Esophagus muscularis mucosa (tissue), 4 donors: ENCODE measurements around the gene IP6K3. TPM values are rescaled to one million over a fixed set of nuclear protein-coding genes. Genes with fewer than 3 reads are reported as not detected.

ENCODE experiments used
- DNase-seq: peaks from one replicate; pipeline ENCODE4 v3.0.0-alpha.2; 2017; ENCODE audit errors: extremely low spot score
- H3K27ac ChIP-seq, 4 donors: fragments of 200-600 bp; sonication (generic); replicated peaks in 1 of 4; 1 replicate in 3 of 4; 2 replicates in 1 of 4; pipeline ENCODE4 v1.5.1; 2016 to 2019; ENCODE audit warnings: mild to moderate bottlenecking in 1 of 4
- H3K27me3 ChIP-seq, 4 donors: fragments of 200-600 bp; sonication (generic); one replicate each; pipeline versions ENCODE4 v1.5.1 to v1.6.0; 2016 to 2019
- H3K36me3 ChIP-seq, 4 donors: fragments of 200-600 bp; sonication (generic); one replicate each; pipeline ENCODE4 v1.5.1; 2016 to 2019
- H3K4me1 ChIP-seq, 4 donors: fragments of 200-600 bp; sonication (generic); one replicate each; pipeline ENCODE4 v1.5.1; 2016 to 2019
- H3K4me3 ChIP-seq, 4 donors: fragments of 200-600 bp; sonication (generic); 1 replicate in 2 of 4; 2 replicates in 2 of 4; pipeline ENCODE4 v1.5.1; 2016 to 2019; ENCODE audit warnings: mild to moderate bottlenecking in 4 of 4, moderate library complexity in 1 of 4
- H3K9me3 ChIP-seq, 4 donors: fragments of 200-600 bp; sonication (generic); 1 replicate in 3 of 4; 2 replicates in 1 of 4; pipeline ENCODE4 v1.5.1; 2016 to 2019
- EP300 ChIP-seq: sonication (generic); formaldehyde crosslinking; IDR thresholded peaks from one replicate; pipeline ENCODE4 v1.6.1; 2017; ENCODE audit warnings: antibody characterized with exemption
- POLR2A ChIP-seq: fragments of 450-650 bp; IDR thresholded peaks from one replicate; pipeline ENCODE4 v1.6.1; 2017; ENCODE audit warnings: antibody characterized with exemption, moderate library complexity, mild to moderate bottlenecking, low read depth
- POLR2AphosphoS5 ChIP-seq, 2 donors: sonication (generic); formaldehyde crosslinking; IDR thresholded peaks; one replicate each; pipeline ENCODE4 v1.6.1; 2017; ENCODE audit warnings: antibody characterized with exemption in 2 of 2
- whole genome bisulfite sequencing: methylation state at CpG from one replicate; pipeline ENCODE4 v1.1.5; 2018; 5-methylcytosine and 5-hydroxymethylcytosine counted together
- intact Hi-C: fragments of 100-400 bp; cut with DNase I; formaldehyde crosslinking; loops from one replicate; pipeline ENCODE4 v1.15.1; 2023
- total RNA-seq, 4 donors: library from RNA; depleted of rRNA; stranded (reverse); fragments of >200 nt; gene quantifications; one replicate each; pipeline versions ENCODE4 v1.1.0 to v1.2.1, GENCODE V29; 2016
- TF ChIP-seq, protein P1 (sequence below), 3 experiments: fragments of 200-600 bp in 2 of 3; fragments of 450-650 bp in 1 of 3; sonication (generic) in 2 of 3; IDR thresholded peaks; one replicate each; pipeline ENCODE4 v1.5.1; 2017 to 2019; ENCODE audit warnings: antibody characterized with exemption in 3 of 3, mild to moderate bottlenecking in 2 of 3, moderate library complexity in 1 of 3

Gene IP6K3
- total RNA-seq, 4 donors from 2014 or later, result 1.2 to 2.8 (median 1.7) TPM

- TF ChIP-seq, protein P1, sequence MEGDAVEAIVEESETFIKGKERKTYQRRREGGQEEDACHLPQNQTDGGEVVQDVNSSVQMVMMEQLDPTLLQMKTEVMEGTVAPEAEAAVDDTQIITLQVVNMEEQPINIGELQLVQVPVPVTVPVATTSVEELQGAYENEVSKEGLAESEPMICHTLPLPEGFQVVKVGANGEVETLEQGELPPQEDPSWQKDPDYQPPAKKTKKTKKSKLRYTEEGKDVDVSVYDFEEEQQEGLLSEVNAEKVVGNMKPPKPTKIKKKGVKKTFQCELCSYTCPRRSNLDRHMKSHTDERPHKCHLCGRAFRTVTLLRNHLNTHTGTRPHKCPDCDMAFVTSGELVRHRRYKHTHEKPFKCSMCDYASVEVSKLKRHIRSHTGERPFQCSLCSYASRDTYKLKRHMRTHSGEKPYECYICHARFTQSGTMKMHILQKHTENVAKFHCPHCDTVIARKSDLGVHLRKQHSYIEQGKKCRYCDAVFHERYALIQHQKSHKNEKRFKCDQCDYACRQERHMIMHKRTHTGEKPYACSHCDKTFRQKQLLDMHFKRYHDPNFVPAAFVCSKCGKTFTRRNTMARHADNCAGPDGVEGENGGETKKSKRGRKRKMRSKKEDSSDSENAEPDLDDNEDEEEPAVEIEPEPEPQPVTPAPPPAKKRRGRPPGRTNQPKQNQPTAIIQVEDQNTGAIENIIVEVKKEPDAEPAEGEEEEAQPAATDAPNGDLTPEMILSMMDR (IDR thresholded peaks at IDR 0.05), result no peak
- no peak for TF ChIP-seq EP300
- no peak for TF ChIP-seq POLR2AphosphoS5 (IDR thresholded peaks at IDR 0.05)
- no peak for TF ChIP-seq POLR2A
- no peak overlapping the region for H3K27ac ChIP-seq
- H3K4me1 ChIP-seq, result peaks cover 0 to 6% (median 0%) of the 10 kb centered on the region in 4 donors
- H3K27me3 ChIP-seq, result peaks cover 0 to 16% (median 1%) of the 10 kb centered on the region in 4 donors
- intact Hi-C loops, result no loop called here
- no peaks in the 10 kb centered on the region for H3K9me3 ChIP-seq
- no peak overlapping the region for H3K4me3 ChIP-seq
- WGBS, result 93% methylated on average over 8 of the region's 19 CpGs
- no peak for DNase-seq
- H3K36me3 ChIP-seq, result peaks cover 4 to 97% (median 88%) of the 10 kb centered on the region in 4 donors
These were observed 62.9 kb downstream of the IP6K3 start for GRCh38 chr6:33683576-33684427.

GRCh38 chr6:33683051-33683571 lies 63.6 kb downstream of the IP6K3 start:
- H3K36me3 ChIP-seq, result peaks cover 8 to 97% (median 88%) of the 10 kb centered on the region in 4 donors
- no peak overlapping the region for H3K27ac ChIP-seq
- 60% methylated on average over 6 of the region's 15 CpGs for WGBS
- no peak for DNase-seq
- H3K9me3 ChIP-seq, result no peaks in the 10 kb centered on the region
- peaks cover 0 to 23% (median 1%) of the 10 kb centered on the region in 4 donors for H3K27me3 ChIP-seq
- no peak for TF ChIP-seq POLR2A
- TF ChIP-seq, protein P1 (IDR thresholded peaks at IDR 0.05), result no peak
- TF ChIP-seq EP300, result no peak
- TF ChIP-seq POLR2AphosphoS5 (IDR thresholded peaks at IDR 0.05), result no peak
- peaks cover 0 to 6% (median 0%) of the 10 kb centered on the region in 4 donors for H3K4me1 ChIP-seq
- no peak overlapping the region for H3K4me3 ChIP-seq
- intact Hi-C loops, result no loop called here

DNA sequence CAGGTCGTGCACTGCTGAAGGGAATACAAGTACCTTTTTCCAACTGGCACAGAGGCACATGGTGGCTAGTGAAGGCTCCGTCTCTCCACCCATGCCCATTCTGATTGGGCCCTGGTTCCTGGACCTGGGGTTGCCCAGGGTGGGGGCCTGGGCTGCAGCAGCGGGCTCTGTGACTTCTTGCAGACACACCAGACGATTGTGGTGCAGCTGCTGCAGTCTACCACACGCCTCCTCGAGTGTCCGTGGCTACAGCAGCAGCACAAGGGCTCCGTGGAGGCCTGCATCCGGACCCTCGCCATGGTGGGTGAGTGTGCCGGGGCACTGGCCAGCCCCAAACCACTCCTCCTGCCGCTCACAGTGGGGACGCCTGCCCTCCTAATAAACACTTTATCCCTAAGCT lies 64.4 kb downstream of the IP6K3 start:
- peaks cover 0 to 6% (median 0%) of the 10 kb centered on the region in 4 donors for H3K4me1 ChIP-seq
- peaks cover 0 to 31% (median 1%) of the 10 kb centered on the region in 4 donors for H3K27me3 ChIP-seq
- no peak for DNase-seq
- peaks cover 9 to 97% (median 88%) of the 10 kb centered on the region in 4 donors for H3K36me3 ChIP-seq
- H3K27ac ChIP-seq, result no peak overlapping the region
- H3K4me3 ChIP-seq, result no peak overlapping the region
- intact Hi-C loops, result no loop called here
- H3K9me3 ChIP-seq, result no peaks in the 10 kb centered on the region
- WGBS, result 100% methylated on average over 3 of the region's 13 CpGs
- TF ChIP-seq, protein P1 (IDR thresholded peaks at IDR 0.05), result no peak
- TF ChIP-seq EP300 (no peak), POLR2A (no peak), POLR2AphosphoS5 (IDR thresholded peaks at IDR 0.05) (no peak)

DNA sequence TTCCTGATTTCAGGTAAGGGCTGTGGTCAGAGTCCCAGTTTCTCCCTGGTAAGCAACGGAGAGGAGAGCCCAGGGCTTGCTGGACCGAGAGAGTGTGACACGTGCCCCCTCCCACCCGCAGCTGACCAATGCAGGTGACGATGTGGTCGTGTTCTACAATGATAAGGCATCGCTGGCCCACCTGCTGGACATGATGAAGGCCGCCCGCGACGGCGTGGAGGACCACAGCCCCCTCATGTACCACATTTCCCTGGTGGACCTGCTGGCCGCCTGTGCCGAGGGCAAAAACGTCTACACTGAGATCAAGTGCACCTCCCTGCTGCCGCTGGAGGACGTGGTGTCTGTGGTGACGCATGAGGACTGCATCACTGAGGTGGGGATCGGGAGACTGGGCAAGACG lies 66.9 kb downstream of the IP6K3 start:
- Histone ChIP-seq H3K9me3 (no peaks in the 10 kb centered on the region), H3K36me3 (peaks cover 9 to 96% (median 83%) of the 10 kb centered on the region in 4 donors), H3K4me3 (no peak overlapping the region), H3K4me1 (peaks cover 0 to 6% (median 0%) of the 10 kb centered on the region in 4 donors), H3K27ac (no peak overlapping the region), H3K27me3 (peaks cover 0 to 31% (median 1%) of the 10 kb centered on the region in 4 donors)
- WGBS, result 90% methylated on average over 18 of the region's 20 CpGs
- DNase-seq, result no peak
- intact Hi-C loops, result no loop called here
- TF ChIP-seq EP300 (no peak), POLR2AphosphoS5 (IDR thresholded peaks at IDR 0.05) (no peak), POLR2A (no peak)
- TF ChIP-seq, protein P1 (IDR thresholded peaks at IDR 0.05), result no peak
